ENCODE data around the gene UVRAG.
"Not testable (repeated sequence)": the region's sequence is repeated elsewhere in the genome, so short reads cannot be mapped to it uniquely, and the experiment has no call there.

UVRAG gene

DNA sequence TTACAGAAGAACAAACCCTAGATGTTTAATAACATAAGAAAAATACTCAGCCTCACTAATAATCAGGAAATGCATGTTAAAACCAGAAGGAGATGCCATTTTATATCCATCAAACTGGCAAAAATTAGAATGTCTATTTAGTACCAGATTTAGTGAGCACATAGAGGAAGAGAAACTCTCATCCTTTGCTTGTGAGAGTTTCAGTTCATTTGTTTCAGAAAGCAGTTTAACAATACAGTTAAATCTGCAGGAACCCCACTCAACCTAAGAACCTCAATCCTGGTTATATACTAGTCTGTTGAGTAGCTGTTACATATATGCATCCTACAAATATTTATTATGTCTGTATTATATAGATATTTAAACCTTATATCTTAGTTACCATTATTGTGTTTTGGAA, 218.7 kb downstream of the UVRAG start:
- no peak for DNase-seq

- DNase-seq = no peak
These were observed 220.0 kb downstream of the UVRAG start for GRCh38 chr11:76035020-76035419.

- no peak for DNase-seq
These were observed 223.6 kb downstream of the UVRAG start for GRCh38 chr11:76038608-76039007.

DNA sequence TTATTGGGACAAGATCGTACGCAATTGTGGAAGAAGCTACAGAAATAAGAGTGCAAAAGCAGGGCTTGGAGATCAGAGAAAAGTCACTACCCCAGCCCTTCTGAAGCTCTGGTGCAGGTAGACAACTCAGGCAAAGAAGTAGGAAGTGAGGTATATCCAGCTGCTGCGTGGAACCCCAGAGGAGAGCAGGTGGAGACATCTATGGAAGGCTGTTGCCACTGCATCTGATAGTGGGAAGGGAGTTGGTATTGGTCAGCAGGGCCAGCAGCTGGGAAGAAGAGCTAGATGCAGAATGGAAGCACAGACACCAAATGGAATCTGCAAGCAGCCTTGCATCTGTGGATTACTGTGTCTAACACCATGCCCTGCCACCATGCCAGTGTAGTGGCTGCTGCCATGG, 226.2 kb downstream of the UVRAG start:
- no peak for DNase-seq

DNA sequence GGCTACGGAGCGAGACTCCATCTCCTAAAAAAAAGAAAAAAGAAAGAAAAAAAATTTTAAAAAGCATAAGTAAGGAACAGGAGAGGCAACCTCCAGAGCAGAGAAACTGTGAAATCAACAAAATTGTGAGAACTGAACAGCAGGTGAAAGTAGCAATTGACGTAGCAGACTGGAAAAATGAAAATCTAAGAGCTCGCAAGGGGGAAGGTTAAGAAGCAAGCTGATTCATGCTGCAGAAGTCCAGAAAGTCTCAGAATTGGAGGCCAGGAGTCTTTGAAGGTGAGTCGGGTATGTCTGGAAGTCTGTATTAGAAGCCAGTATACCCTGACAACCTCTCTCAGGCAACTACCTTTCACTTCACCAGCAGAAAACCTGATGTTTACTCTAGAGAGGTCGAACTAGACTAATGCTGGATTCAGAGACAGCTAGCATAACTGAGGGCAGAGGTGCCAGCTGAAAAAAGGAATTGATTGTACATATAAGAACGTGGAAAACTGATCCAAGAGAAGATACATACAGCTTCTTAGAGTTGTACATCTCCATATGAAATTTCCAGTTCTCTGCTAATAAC, 229.8 kb downstream of the UVRAG start:
- DNase-seq = no peak

DNA sequence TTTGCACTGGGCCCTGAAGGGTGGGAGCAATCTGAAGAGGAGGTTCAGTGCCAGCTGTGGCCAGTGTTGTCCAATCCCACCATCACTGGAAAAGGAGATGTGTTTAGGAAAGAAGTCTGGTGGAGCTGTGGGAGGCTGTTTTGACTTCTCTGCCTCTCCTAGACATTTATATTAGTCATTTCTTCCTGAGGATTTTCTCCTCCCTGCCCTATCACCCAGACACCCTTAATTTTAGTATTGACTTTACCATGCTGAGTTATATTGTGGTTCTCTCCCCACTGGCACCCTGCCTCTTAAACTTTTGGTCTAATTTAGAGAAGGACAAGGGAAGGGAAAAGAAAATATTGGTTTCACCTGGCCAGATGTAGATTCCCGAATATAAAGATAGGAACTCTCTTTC, 232.2 kb downstream of the UVRAG start:
- no peak for DNase-seq

DNA sequence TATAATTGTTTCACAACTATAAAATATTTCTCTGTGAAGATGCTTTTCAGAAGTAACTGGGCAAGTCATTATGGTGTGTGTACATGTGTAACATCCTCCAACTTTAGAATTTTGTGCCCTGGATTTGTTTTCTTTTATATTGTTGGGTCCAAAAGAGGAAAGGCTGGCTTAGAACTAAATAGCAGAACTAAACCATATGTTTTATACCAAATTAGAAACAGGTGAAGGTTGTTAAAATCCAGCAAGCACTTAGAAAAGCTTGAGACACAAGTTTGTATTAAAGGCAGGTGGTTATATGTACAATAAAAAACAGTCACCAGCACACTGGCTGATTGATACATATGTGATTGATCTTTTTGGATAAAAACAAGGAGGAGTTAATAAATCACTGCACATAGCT, 232.8 kb downstream of the UVRAG start:
- no peak for DNase-seq

- peak; percentile 5 for DNase-seq
These were observed 233.8 kb downstream of the UVRAG start for GRCh38 chr11:76048763-76049162.

DNA sequence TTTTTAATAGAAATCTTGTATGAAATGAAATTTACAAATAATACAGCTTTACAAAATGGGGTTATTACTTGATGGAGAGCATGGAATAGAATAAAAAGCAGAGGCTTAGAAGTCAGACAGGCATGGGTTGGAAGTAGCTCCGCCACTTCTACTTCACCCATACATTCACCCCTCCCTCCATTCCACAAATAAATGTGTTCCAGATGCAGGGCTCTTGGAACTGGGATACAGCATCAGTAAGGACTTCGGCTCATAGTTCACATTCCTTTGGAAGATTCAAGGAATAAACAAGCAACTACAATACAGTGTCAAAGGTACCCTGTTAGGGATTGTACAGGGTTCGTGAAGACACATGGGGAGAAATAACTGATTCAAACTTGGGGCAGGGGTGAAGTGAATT, 234.5 kb downstream of the UVRAG start:
- DNase-seq = no peak

DNA sequence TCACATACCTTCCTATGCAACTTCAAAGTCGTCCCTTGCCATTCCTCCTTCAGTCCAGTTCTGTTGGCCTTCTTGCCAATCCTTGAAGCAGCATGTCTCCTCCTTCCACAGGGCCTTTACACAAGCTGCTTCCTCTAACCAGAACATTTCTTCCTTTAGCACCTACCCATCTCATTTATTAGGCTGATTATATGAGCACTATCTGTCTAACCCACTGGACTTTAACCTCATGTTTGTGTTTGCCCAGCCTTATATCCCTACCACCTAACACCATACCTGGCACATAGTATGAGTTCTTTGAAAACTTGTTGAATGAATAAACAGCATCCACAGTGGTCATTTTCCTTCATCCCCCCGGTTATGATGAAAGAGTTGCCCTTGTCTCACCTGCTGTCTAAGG, 236.9 kb downstream of the UVRAG start:
- no peak for DNase-seq

GRCh38 chr11:76054330-76054729, 239.3 kb downstream of the UVRAG start:
- DNase-seq = no peak

- DNase-seq = no peak
These were observed 241.9 kb downstream of the UVRAG start for GRCh38 chr11:76056876-76057275.

GRCh38 chr11:76060475-76061036, 245.5 kb downstream of the UVRAG start:
- DNase-seq = not testable (repeated sequence)

- DNase-seq = no peak
These were observed 247.7 kb downstream of the UVRAG start for GRCh38 chr11:76062733-76063132.

DNA sequence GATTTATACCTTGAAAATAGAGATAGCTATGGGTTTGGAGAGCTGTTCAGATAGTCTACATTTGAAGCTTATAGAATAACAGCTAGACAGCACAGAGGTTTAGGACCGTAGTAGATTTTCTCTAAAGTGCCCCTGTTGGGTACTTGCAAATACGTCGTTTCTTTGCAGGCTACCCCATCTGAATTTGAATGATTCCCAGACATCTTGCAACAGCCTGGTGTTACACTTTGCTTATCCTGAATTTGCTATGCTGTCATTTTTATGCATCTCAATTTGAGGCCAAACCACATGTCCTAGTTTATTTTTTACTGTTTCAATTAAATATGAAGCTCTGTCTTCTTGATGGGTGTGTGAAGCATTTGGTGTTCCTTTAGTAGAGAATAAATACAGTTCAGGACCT, 249.2 kb downstream of the UVRAG start:
- DNase-seq = no peak

- no peak for DNase-seq
These were observed 252.1 kb downstream of the UVRAG start for GRCh38 chr11:76067099-76067498.

- no peak for DNase-seq
These were observed 254.0 kb downstream of the UVRAG start for GRCh38 chr11:76069001-76069400.

DNA sequence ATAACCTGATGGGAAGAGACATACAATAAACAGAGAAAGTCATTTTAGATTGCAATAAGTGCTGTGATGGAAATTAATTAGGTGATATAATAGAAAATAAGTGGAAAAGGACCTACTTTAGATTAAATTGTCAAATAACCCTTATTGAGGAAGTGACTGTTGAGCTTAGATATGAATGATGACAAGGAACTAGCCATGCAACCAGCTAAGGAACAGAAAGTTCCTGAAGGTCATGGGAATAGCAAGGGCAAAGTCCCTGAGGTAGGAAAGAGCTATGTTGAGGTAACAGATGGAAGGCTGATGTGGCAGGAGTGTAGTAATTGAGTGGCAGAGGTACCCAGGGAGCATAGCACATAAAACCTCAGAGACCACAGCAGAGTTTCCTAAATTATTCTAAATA, 256.1 kb downstream of the UVRAG start:
- no peak for DNase-seq

- DNase-seq = no peak
These were observed 258.7 kb downstream of the UVRAG start for GRCh38 chr11:76073724-76074123.

DNA sequence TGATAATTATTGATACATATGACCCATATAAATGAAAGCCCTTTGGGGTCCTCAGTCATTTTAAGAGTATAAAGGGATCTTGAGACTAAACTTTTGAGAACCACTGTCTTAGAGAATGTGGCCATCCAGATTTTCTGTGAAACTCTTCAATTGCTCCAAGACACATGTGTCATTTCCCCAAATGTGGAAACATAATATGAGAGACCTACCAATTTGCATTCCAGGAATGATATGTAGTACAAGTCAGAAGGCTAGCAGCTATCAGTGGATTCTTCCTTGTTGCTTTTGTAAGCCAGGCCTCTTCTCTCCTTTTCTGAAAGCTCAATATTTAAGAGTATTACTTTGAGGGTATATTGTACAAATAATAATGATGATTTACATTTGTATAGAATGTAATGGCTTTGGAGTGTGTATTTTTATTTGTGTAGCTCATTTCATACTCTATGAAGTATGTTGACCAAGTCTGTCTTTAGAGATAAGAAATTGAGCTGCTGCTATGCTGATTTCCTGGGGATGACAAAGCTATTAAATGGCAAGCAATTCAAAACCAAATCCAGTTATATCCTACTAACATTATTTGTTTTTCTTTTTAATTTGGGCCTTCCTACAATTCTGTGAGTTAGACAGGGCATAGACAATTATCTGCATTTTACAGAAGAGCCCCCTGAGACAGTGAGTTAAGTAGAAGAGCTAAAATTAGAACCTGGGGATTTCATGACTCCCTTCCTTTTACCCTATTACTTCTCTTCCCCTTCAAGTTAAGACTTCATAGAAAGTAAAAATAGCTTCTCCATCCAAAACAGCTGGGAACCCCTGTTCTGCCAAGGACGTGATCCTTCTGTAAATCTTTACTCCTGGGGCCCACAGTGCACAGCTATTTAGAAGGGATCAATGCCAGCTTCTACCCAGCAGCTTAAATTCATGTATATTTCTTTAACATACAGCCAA, 259.4 kb downstream of the UVRAG start:
- DNase-seq = no peak

GRCh38 chr11:76075716-76076115, 260.7 kb downstream of the UVRAG start:
- no peak for DNase-seq

DNA sequence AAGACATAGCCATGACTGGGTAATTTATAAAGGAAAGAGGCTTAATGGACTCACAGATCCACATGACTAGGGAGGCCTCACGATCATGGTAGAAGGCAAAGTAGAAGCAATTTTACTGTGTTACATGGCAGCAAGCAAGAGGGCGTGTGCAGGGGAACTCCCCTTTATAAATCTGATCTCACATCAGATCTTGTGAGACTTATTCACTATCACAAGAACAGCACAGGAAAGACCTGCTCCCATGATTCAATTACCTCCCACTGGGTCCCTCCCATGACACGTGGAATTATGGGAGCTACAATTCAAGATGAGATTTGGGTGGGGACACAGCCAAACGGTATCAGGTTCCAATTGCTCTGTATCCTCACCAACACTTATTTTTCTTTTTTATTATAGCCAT, 261.2 kb downstream of the UVRAG start:
- DNase-seq = not testable (repeated sequence)

- DNase-seq = no peak
These were observed 261.7 kb downstream of the UVRAG start for GRCh38 chr11:76076749-76077148.

DNA sequence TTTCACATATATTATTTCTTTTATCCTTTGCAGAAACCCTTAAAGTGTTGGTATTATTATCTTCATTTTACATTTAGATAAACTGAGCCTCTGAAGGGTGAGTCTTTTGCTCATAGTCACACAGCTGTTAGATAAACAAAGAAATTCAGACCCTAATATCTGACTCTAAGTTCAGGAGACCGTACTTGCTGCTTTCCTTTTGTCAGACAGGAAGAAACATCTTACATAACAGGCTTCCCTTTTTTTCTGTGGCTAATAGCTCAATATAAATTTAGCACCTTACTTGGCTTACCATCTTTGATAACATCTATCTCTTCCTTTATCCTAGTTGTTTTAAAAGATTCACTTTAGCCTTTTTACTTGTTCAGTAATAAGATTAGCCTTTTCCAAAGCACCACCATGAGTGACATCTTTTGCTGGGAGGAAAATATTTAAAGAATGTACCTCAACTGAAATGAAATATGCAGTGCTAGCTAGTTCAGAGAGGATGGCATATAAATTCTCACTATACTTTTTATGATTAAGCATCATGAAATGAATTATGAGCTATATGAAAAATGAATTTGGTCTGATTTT, 262.7 kb downstream of the UVRAG start:
- DNase-seq = no peak

All from CD4-positive, alpha-beta T cell treated with Interleukin-10 for 1 hour (primary cell).